ENCODE data around the gene RBM20.

- TF ChIP-seq CTCF (IDR thresholded peaks at IDR 0.05) (no peak), POLR2AphosphoS5 (IDR thresholded peaks at IDR 0.05) (no peak), POLR2A (IDR thresholded peaks at IDR 0.05) (no peak), EP300 (IDR thresholded peaks at IDR 0.05) (no peak)
Measured at GRCh38 chr10:110628161-110628560, 16.0 kb upstream of the RBM20 start.

Measured in sigmoid colon (tissue), 4 donors.